Measurements from ENCODE around the gene STKLD1. TPM values are rescaled to one million over a fixed set of nuclear protein-coding genes. Genes with fewer than 3 reads are reported as not detected.

STKLD1 gene
- total and polyA plus RNA-seq, 9 of the 15 experiments (the other 6 are each of a cell fraction or from before 2014, with no cell fraction given), result 0.10 to 0.65 (median 0.33) TPM; not detected in 2

DNA sequence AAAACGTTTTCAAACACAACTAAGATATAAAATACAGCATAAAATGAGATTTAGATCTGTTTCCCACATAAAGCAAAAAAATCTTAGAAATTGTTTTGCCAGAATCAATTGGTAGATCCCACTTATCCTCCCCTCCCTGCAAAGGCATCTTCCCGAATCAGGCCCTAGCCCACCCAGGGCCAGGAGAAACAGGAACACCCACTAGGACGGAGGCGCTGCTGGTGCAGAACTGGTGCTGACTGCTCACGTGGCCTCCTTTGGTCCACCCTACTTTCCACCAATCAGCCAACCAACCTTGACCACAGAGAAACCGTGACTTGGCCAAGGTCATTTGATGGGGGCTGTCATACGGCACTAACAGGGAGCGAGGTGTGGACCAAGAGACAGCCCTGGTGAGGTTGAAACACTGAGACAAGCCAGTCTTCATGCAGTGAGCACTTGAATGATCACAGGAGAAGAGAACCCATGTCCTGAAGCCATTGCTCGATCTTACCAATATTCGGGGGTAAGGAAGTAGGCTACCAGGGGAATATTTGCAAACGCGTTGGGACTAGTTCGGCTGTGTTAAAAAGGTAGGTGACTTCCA is 14.6 kb upstream of the STKLD1 start (continued):
- TF ChIP-seq E2F1 (CRISPR knock-in tag; IDR thresholded peaks at IDR 0.05), result no peak
- TF ChIP-seq, protein P1, sequence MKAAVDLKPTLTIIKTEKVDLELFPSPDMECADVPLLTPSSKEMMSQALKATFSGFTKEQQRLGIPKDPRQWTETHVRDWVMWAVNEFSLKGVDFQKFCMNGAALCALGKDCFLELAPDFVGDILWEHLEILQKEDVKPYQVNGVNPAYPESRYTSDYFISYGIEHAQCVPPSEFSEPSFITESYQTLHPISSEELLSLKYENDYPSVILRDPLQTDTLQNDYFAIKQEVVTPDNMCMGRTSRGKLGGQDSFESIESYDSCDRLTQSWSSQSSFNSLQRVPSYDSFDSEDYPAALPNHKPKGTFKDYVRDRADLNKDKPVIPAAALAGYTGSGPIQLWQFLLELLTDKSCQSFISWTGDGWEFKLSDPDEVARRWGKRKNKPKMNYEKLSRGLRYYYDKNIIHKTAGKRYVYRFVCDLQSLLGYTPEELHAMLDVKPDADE (conservative IDR thresholded peaks at IDR 0.05; ENCODE audit: control insufficient read depth, low read depth, low read length), result no peak

GRCh38 chr9:133362359-133363044 is 13.7 kb upstream of the STKLD1 start:
- intact Hi-C loops (cut with micrococcal nuclease), result no loop called here
- CTCF ChIA-PET (ENCODE audit: low intra/inter-chr PET ratio), result no interaction called here
- H3K4me1 ChIP-seq (replicated peaks in 1 of 2; ENCODE audit: control insufficient read depth in 2 of 2, insufficient read depth in 2 of 2, low read length in 2 of 2), result peaks cover 9 to 37% of the 10 kb centered on the region in 2 experiments; a peak in 4 of 5 replicates
- no peaks in the 10 kb centered on the region for H3K9me1 ChIP-seq (ENCODE audit: control insufficient read depth, insufficient read depth, low read length)
- FAIRE-seq, result no peak
- 88% methylated on average over 12 of the region's 15 CpGs for WGBS (ENCODE audit: insufficient coverage, low coverage, missing lambda C conversion rate)
- peak; percentile 6; the same call in 2 of the 3 replicates for ATAC-seq
- H2AFZ ChIP-seq (ENCODE audit: low read depth, low read length), result no peak overlapping the region
- peaks cover 97% of the 10 kb centered on the region for H3K36me3 ChIP-seq (ENCODE audit: control insufficient read depth, insufficient read depth, low read length)
- in situ Hi-C loops (cut with MboI), result no loop called here
- no peak overlapping the region for H3K27ac ChIP-seq (ENCODE audit: extremely low read depth, low read depth, low read length)
- H4K20me1 ChIP-seq (replicated peaks; ENCODE audit: control insufficient read depth, insufficient read depth, low read length), result peaks cover 46% of the 10 kb centered on the region
- POLR2A ChIA-PET, result interaction anchor here (0.7 to 6.3 kb wide), 7 partner anchors 9 to 244 kb away, joined by 3 to 81 read pairs (median 4); partner anchors contain the start of genes MED22, RPL7A, STKLD1 and SURF1
- H3K9me3 ChIP-seq (replicated peaks; ENCODE audit: control insufficient read depth, insufficient read depth, low read depth, low read length), result no peaks in the 10 kb centered on the region
- BruUV-seq (replicated peaks), result TSS peak; percentile 41
- no peak overlapping the region for H3K4me2 ChIP-seq (ENCODE audit: insufficient read depth, low read length)
- H3K4me3 ChIP-seq, result no peak overlapping the region
- 0 out of 4 replicates have a peak overlapping the region, but pooled peaks of 1 of the 2 experiments have one; percentile 6 for H3K9ac ChIP-seq (ENCODE audit: insufficient read depth in 1 of 2, low read depth in 2 of 2, low read length in 2 of 2)
- peaks cover 23% of the 10 kb centered on the region for H3K79me2 ChIP-seq (ENCODE audit: control insufficient read depth, insufficient read depth, low read length)
- no peaks in the 10 kb centered on the region for H3K27me3 ChIP-seq (ENCODE audit: control insufficient read depth in 2 of 2, insufficient read depth in 2 of 2, low read length in 2 of 2)
- no peak for DNase-seq (ENCODE audit: extremely low read depth in 1 of 4, low spot score in 3 of 4)
- TF ChIP-seq TGIF2 (CRISPR knock-in tag; IDR thresholded peaks at IDR 0.05), result no peak
- peak; percentile 44; the same call in 1 of the 2 replicates for TF ChIP-seq MYNN (IDR thresholded peaks at IDR 0.05)
- TF ChIP-seq MYNN (CRISPR knock-in tag; IDR thresholded peaks at IDR 0.05), result no peak
- TF ChIP-seq POLR2B (IDR thresholded peaks at IDR 0.05; ENCODE audit: low read depth, partially characterized antibody), result peak; percentile 61
- no peak for TF ChIP-seq CEBPZ (IDR thresholded peaks at IDR 0.05; ENCODE audit: borderline replicate concordance, low read depth, low read length)
- no peak for TF ChIP-seq ETV6 (IDR thresholded peaks at IDR 0.05; ENCODE audit: borderline replicate concordance in 1 of 2, low read depth in 2 of 2, low read length in 1 of 2)
- TF ChIP-seq ETV6 (CRISPR knock-in tag; IDR thresholded peaks at IDR 0.05; ENCODE audit: borderline replicate concordance), result no peak
- TF ChIP-seq POLR2G (IDR thresholded peaks at IDR 0.05; ENCODE audit: low read depth, low read length), result peak; percentile 72
- TF ChIP-seq RBM22 (IDR thresholded peaks at IDR 0.05; ENCODE audit: low read depth, low read length, poor library complexity, severe bottlenecking), result peak; percentile 88
- TF ChIP-seq RBFOX2 (IDR thresholded peaks at IDR 0.05; ENCODE audit: low read depth, low read length), result peak; percentile 63

Measured in K562 (cell line).